GM18526 (cell line): ENCODE data around the gene CXCR5.

Source experiments
- POLR2A ChIP-seq: IDR thresholded peaks from 3 replicates; pipeline ENCODE4 v1.6.1; 2011; ENCODE audit not compliant: insufficient read length; ENCODE audit errors: extremely low read depth

The CXCR5 gene

DNA sequence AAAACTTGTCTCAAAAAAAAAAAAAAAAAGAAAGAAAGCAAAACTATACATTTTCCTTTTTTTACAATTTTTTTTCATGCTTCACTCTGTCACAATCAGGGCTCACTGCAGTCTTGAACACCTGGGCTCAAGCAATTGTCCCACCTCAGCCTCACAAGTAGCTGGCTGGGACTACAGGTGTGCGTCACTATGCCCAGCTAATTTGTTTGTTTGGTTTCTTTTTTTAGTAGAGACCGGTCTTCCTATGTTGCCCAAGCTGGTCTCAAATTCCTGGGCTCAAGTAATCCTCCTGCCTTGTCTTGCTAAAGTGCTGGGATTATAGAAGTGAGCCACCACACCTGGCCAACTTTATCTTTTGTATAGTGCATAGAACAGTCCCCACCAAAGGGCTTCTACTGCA, 15.0 kb upstream of the CXCR5 start:
- TF ChIP-seq POLR2A = no peak

DNA sequence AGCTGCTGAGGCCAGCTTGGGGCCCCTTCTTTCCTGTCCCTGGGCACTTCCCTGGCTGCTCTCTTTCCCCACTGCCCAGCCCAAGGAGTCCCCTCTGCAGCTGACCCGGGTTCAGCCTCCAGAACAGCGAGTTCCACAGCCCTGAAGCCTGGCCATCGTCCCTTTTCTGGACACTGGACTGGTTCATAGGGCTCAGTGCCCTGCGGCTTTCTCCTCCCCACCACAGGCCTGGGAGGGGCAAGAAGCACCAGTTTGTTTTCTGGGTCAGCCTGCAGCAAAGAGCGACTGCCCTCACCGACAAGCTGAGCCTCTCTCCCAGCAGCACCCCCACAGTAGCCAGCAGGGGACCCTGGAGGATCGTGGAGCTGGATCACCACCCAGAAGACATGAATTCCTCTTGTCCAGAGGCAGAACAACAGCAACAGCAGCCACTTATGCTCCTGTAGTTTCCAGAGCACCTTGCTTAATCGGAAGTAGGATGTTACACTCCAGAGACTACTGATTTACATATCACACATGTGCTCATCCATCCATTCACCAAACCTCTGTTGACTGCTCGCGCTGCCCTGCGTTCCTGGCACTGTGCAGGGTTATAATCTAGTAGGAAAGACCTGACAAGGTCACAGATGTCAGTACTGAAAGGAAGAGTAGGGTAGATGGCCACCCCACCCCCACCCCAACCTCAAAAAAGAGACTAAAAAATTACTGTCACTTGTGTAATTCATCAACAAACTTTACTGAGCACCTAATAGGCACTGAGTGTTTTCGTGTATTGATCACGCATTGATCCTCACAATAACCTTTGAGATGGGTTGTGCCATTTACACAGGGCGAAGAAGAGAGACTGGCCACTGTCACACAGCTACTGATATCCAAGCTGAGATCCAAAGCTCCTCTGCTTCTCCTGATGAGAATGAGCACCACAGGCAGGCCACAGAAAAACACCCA, 13.0 kb upstream of the CXCR5 start:
- no peak for TF ChIP-seq POLR2A

DNA sequence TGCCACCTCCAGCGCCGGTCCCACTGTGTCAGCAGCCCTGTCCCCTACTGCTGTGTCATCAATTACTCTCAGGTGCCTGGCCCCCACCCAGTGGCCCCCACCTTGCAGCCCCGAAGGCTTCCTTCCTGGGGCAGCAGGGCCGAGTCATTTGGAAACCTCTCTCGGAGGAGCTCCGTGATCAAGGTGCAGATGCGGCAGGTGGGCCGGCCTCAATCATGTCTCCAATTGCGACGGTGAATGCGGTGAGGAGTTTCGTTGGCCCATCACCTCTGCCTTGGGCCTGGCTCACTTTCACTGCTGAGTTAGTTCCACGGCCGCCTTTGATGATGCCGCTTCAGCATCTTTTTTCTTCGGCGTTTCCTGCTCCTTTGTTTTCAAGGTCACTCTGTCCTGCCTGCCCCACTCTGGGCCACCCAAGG, 11.3 kb upstream of the CXCR5 start:
- TF ChIP-seq POLR2A = no peak

DNA sequence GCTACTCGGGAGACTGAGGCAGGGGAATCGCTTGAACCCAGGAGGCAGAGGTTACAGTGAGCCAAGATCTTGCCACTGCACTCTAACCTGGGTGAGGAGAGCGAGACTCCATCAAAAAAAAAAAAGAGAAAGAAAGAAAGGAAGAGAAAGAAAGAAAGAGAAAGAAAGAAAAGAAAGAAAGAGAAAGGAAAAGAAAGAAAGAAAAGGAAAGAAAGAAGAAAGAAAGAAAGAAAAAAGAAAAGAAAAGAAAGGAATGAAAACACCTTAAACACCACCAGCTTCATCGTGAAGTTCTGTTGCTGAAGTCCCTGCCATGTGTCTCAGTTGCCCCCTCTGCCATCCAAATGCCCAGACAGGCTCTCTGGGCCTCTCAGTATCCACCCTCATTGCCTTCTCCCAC, 9.9 kb upstream of the CXCR5 start:
- no peak for TF ChIP-seq POLR2A

DNA sequence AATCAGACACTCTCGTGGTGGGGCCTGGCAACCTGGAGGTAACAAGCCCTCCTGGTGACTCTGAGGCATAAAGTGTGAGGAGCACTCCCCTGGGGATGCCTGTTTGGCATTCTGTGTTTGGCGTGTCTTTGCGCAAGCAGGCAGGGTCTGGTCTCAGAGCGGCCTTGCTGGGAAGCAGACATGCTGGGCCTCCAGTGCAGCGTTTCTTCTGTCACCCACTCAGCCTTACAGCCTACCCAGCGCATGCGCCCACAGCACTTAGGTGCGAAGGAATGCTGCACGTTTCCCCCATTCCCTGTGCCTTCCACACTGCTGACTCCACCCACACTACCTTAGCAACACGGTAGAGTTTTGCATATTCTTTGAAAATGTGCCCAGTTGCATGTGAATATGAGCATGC, 7.4 kb upstream of the CXCR5 start:
- no peak for TF ChIP-seq POLR2A

DNA sequence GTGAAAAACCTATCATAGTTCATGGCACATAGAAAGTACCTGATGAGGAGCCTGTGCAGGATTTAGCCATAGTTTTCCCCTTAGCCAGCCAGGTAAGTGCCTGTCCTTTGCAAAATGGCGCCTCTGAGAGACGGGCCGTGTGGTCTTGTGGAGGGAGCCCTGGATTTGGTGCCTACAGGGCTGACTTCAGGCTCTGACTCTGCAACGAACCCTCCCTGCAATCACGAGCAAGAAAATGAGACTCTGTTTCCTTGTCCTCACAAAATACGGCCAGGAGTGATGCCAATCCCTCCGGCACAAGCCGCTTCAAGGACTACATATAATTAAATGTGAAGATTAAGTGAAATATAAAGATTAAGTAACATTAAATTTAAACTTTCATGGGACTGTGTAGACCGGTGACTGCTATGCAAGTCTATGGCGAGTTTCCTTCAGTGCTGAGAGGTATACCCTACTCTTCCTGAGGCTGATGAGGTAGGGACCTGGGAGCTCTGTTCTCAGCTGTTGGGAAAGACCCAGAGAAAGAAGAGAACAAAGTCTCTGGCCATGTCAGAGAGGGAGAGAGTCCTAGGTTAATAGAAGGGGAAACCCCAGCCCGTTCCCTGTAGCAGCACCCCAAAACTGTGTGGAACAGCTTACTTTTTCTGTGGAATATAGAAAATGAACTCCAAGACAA, 6.1 kb upstream of the CXCR5 start:
- no peak for TF ChIP-seq POLR2A

DNA sequence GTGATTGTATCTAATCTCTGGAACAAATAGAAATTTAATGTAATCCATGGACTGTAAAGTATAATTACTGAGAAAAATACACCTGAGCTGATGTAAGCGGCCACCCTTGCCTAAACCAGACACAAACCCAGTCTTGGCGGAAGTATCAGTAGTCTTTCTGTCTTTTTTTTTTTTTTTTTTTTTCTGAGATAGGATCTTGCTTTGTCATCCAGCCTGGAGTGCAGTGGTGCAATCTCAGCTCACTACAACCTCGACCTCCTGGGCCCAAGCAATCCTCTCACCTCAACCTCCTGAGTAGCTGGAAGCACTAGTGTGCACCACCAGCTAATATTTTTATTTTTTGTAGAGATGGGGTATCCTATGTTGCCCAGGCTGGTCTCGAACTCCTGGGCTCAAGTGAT, 5.5 kb upstream of the CXCR5 start:
- TF ChIP-seq POLR2A = no peak

DNA sequence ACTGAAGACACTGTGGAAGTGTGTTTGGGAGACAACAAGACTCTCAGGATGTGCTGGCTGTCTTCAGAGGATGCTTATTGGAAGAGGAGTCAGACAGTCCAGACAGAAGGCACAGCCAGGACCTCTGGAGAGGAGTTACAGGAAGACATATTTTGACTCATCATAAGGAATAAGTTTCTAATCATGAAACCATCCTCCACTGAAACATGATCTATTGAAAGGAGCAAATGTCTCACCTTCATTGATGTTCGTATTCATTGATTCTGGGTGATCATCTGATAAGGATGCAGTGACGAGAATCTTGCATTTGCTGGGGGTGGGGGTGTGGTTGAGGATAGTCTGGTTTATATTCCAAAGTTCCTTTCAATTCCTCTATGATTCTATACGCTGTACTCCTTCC, 2.5 kb upstream of the CXCR5 start:
- no peak for TF ChIP-seq POLR2A

DNA sequence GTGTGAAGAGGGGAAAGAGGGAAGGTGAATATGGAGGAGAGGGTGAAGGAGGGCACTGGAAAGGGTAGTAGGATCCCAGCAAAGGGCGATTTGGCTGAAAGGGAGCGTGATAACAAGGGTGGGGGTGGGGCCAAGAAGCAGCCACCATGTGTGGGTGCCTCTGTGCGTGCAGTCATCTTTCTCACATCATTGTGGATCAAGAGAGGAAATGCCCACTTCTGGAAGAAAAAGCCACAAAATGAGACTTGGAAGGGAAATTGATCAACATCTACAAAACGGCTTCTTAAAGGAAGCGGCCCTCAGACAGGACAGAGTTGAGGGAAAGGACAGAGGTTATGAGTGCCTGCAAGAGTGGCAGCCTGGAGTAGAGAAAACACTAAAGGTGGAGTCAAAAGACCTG, 1.2 kb upstream of the CXCR5 start:
- no peak for TF ChIP-seq POLR2A

DNA sequence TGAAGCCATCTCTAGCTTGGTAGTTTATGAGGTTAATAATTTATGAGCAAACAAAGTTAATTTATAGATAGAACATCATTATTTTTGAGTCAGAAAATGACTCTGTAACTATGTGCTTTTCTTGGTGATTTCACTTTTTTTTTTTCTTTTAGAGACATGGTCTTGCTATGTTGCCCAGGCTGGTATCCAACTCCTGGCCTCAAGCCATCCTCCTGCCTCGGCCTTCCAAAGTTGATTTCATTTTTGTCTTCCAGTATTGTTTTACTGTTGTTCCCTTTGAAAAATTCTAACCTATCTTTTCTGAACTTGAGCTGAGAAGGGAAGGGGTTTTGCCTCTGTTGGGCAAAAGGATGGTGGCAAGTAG, 706 bp upstream of the CXCR5 start:
- no peak for TF ChIP-seq POLR2A

DNA sequence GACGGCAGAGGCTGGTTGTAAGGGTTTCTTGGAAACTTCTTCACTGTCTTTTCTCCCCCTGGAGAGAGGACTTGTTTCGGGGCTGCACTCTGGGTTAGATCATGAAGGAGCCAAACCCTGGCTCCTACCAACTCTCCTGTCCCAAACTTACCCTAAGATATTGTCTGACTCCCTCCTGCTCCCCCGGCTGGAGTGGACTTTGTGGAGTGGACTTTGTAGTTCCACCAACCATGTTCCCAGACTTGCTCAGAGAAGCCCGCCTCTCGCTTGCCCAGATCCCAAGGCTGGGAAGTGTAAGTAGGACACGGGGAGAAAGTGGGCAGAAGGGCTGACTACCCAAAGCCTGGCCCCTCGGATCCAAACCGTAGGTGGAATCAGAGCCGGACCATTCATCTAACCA, 1.2 kb downstream of the CXCR5 start:
- no peak for TF ChIP-seq POLR2A

DNA sequence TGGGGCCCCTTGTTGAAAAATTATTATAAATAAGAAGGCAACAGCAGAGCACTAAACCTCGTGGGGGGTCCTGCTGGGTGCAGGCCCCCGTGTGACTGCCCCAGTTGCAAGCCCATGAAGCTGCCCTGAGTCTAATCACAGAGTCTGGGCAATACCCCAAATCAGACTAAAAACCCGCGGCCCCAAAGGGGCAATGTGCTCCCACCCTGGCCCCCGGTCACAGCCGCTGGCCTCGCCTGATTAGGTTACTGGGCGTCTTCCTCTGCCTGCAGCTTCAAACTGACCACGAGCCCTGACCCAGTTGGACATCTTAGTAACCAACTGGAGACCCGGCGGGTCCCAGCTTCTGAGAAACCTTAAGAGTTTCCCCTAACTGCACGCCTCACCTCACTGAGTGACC, 1.6 kb downstream of the CXCR5 start:
- no peak for TF ChIP-seq POLR2A

DNA sequence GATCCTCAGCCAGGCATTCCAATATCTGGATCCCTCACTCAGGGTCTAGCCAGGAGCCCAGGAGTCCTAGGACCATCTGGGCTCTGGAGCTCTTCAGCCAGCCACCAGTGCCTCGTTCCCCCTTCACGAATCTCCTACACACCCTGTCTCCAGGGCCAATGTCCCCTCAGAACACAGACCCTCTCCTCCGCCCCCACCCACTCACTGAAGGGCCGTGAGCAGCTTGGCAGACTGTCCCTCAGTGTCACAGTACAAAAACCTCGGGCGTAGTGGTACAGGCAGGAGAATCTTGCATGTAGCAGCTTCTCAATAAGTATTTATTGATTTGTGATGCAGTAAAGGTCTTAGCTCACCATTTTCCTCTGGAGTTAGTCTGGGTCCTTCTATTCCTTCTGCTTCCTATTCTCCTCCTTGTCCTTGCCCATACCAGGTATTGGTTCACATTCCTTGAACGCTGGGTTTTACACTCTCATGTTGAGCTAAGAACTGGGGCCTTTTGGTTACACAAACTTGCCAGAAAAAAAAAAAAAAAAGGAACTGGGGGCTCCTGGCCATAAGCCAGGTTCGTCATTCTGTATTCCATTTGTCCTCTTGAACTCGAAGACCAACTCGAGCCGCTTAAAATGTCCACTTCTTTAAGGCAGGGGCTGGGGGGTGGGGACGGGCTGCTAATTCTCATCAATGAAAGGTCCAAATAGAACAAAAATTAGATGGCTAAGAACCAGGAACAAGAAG, 2.3 kb downstream of the CXCR5 start:
- TF ChIP-seq POLR2A = no peak

DNA sequence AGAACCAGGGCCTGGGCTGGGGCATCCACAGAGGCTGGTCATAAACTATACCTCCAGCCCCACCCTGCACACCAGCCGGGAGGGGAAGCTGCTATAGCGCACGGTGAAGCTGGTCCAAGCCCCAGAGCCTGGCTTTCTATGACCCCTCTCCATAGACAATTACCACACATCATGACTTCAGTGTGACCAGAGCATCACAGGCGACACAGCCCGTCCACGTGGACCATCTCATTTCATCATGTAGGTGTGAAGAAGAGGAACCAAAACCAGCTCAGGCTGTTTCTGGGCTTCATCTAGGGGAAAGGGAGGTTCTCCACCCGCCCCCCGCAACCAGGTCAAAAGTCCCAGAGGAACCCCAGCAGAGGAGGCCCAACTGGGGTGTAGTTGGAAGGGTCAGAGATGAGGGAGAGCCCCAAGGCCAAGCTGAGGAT, 3.0 kb downstream of the CXCR5 start:
- no peak for TF ChIP-seq POLR2A

DNA sequence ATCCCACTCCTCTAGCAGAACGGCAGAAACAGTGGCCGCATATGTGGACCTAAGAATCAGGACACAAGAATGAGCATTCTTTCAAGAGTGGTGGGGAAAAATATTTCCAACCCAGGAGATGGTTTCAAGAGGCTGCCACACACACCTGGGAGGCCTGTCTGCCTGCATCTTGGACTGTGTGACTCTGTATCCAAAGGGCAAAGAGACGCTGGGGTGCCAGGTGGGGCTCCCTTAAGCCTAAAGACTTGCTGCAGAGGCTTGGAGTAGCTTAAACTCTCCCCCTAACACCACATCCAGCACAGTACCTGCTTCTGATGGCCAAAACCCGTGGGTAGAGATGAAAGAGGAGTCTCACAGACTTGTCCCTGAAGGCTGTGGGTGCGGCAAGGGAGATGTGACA, 3.5 kb downstream of the CXCR5 start:
- TF ChIP-seq POLR2A = no peak

DNA sequence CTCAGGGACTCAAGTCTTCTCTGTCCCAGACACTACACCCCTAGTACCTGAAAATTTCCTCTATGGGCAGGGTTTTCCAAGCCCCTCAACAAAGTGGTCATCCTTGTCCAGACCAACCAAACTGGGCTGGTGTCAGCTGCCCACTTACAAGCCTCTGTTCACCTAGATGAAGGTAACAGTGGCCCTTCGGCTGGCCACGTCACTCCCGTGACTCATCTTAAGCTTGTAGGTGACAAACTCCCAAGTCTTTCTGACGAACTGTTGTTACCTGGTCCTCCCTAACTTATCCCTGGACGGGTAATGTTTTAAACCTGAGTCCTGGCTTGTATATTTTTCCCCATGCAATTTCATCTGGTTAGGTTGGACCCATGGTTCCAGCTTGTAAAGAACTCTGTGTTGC, 4.7 kb downstream of the CXCR5 start:
- TF ChIP-seq POLR2A = no peak
